ENCODE results near the gene XRCC3. TPM values are rescaled to one million over a fixed set of nuclear protein-coding genes. Genes with fewer than 3 reads are reported as not detected.

XRCC3 gene
- total and polyA plus RNA-seq, 5 donors from 2014 or later, result 3.0 to 9.8 (median 4.5) TPM

DNA sequence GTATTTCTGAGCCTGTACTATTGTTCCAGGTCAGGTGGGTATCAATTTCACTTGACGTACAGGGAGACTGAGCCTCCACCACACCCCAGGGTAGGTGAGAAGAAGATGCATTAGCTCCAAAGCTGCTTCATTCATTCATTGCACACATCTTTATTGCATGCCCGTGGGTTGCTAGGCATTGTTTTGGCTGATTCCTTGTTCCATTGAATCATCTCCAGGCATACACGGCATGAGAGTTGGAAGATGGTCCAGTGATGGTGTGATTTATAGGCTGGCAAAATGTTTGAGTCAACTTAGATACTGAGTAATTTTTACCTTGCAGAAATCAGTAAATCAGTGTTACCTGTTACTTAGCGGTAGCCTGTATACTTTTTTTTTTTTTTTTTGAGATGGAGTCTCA, 65.0 kb downstream of the XRCC3 start:
- Histone ChIP-seq H3K27me3 (ENCODE audit: control insufficient read depth, insufficient read depth, low read length) (no peaks in the 10 kb centered on the region), H3K4me3 (ENCODE audit: low read depth, low read length) (no peak overlapping the region), H3K36me3 (ENCODE audit: control insufficient read depth, insufficient read depth, low read length) (peaks cover 29% of the 10 kb centered on the region), H3K27ac (ENCODE audit: insufficient read depth, low read length, poor library complexity, severe bottlenecking) (no peak overlapping the region), H3K4me1 (ENCODE audit: control insufficient read depth, insufficient read depth, low read length, poor library complexity, severe bottlenecking) (no peaks in the 10 kb centered on the region), H3K9me3 (ENCODE audit: control insufficient read depth in 2 of 2, low read length in 2 of 2) (no peaks in the 10 kb centered on the region)
- Mint-ChIP-seq H3K9me3 (no peaks in the 10 kb centered on the region), H3K27me3 (no peaks in the 10 kb centered on the region), H3K36me3 (peaks cover 6% of the 10 kb centered on the region), H3K27ac (no peak overlapping the region), H3K4me1 (peaks cover 5 to 55% (median 26%) of the 10 kb centered on the region in 4 donors), H3K4me3 (no peak overlapping the region)
- no peak for DNase-seq
- ATAC-seq (ENCODE audit: low read depth in 2 of 2), result no peak

GRCh38 chr14:103649001-103649400, 66.2 kb downstream of the XRCC3 start:
- DNase-seq, result no peak
- H3K9me3 Mint-ChIP-seq, result no peaks in the 10 kb centered on the region
- peaks cover 10 to 61% (median 29%) of the 10 kb centered on the region in 4 donors for H3K4me1 Mint-ChIP-seq
- no peak for ATAC-seq (ENCODE audit: low read depth in 2 of 2)
- Histone ChIP-seq H3K27ac (ENCODE audit: insufficient read depth, low read length, poor library complexity, severe bottlenecking) (no peak overlapping the region), H3K36me3 (ENCODE audit: control insufficient read depth, insufficient read depth, low read length) (peaks cover 19% of the 10 kb centered on the region), H3K4me1 (ENCODE audit: control insufficient read depth, insufficient read depth, low read length, poor library complexity, severe bottlenecking) (no peaks in the 10 kb centered on the region), H3K4me3 (ENCODE audit: low read depth, low read length) (no peak overlapping the region), H3K9me3 (ENCODE audit: control insufficient read depth in 2 of 2, low read length in 2 of 2) (no peaks in the 10 kb centered on the region), H3K27me3 (ENCODE audit: control insufficient read depth, insufficient read depth, low read length) (no peaks in the 10 kb centered on the region)
- H3K27ac Mint-ChIP-seq, result no peak overlapping the region
- H3K27me3 Mint-ChIP-seq, result no peaks in the 10 kb centered on the region
- no peak overlapping the region for H3K4me3 Mint-ChIP-seq
- H3K36me3 Mint-ChIP-seq, result no peaks in the 10 kb centered on the region

Other genes with a start within 250 kb of the XRCC3 start
- gene CKB, start 192.6 kb downstream of the XRCC3 start, total RNA-seq, result 5.8 TPM
- gene CKB, start 192.6 kb downstream of the XRCC3 start, polyA plus RNA-seq, result 1 to 10 TPM in 3 of 4 donors, not detected in 1; 1.4 to 1.7 (median 1.7) TPM
- gene TRMT61A, start 186.3 kb downstream of the XRCC3 start, total RNA-seq, result 9.7 TPM
- 1 to 10 TPM; 3.7 to 7.5 (median 6.1) TPM for gene TRMT61A, start 186.3 kb downstream of the XRCC3 start, polyA plus RNA-seq
- 31.8 TPM for gene BAG5, start 152.8 kb downstream of the XRCC3 start, total RNA-seq
- gene BAG5, start 152.8 kb downstream of the XRCC3 start, polyA plus RNA-seq, result 10 to 100 TPM; 33.4 to 42.4 (median 39.9) TPM
- gene COA8, start 152.5 kb downstream of the XRCC3 start, total RNA-seq, result 15.1 TPM
- 10 to 100 TPM; 32.3 to 55.0 (median 49.6) TPM for gene COA8, start 152.5 kb downstream of the XRCC3 start, polyA plus RNA-seq
- 217 TPM for gene KLC1, start 86.2 kb downstream of the XRCC3 start, total RNA-seq
- gene KLC1, start 86.2 kb downstream of the XRCC3 start, polyA plus RNA-seq, result 10 to 100 TPM; 51.9 to 67.0 (median 64.7) TPM
- 13.7 TPM for gene ZFYVE21, start 359 bp upstream of the XRCC3 start, total RNA-seq
- gene ZFYVE21, start 359 bp upstream of the XRCC3 start, polyA plus RNA-seq, result 10 to 100 TPM; 12.1 to 25.0 (median 16.1) TPM
- gene PPP1R13B, start 132.1 kb upstream of the XRCC3 start, total RNA-seq, result 21.5 TPM
- gene PPP1R13B, start 132.1 kb upstream of the XRCC3 start, polyA plus RNA-seq, result 1 to 10 TPM; 1.5 to 3.9 (median 2.4) TPM
- 0.37 TPM for gene TDRD9, start 213.0 kb upstream of the XRCC3 start, total RNA-seq
- gene TDRD9, start 213.0 kb upstream of the XRCC3 start, polyA plus RNA-seq, result under 1 TPM in 2 of 4 donors, not detected in 2; 0.11 to 0.14 TPM
- not detected for gene RD3L, start 227.1 kb upstream of the XRCC3 start, total RNA-seq
- gene RD3L, start 227.1 kb upstream of the XRCC3 start, polyA plus RNA-seq, result not detected